GM18502 (cell line): ENCODE data around the gene ENTHD1.
A peak's percentile ranks its signal among the peaks of the same experiment; 100 is the strongest.
"Not testable (repeated sequence)": the region's sequence is repeated elsewhere in the genome, so short reads cannot be mapped to it uniquely, and the experiment has no call there.

Source experiments
- ATAC-seq: cut with Tn5 transposase; IDR thresholded peaks from one replicate; pipeline ENCODE4 v1.9.1; 2021; ENCODE audit warnings: mild to moderate bottlenecking; ENCODE audit not compliant: unreplicated experiment, poor library complexity

Gene ENTHD1

GRCh38 chr22:39901565-39902146 is 8.1 kb upstream of the ENTHD1 start:
- no peak for ATAC-seq

DNA sequence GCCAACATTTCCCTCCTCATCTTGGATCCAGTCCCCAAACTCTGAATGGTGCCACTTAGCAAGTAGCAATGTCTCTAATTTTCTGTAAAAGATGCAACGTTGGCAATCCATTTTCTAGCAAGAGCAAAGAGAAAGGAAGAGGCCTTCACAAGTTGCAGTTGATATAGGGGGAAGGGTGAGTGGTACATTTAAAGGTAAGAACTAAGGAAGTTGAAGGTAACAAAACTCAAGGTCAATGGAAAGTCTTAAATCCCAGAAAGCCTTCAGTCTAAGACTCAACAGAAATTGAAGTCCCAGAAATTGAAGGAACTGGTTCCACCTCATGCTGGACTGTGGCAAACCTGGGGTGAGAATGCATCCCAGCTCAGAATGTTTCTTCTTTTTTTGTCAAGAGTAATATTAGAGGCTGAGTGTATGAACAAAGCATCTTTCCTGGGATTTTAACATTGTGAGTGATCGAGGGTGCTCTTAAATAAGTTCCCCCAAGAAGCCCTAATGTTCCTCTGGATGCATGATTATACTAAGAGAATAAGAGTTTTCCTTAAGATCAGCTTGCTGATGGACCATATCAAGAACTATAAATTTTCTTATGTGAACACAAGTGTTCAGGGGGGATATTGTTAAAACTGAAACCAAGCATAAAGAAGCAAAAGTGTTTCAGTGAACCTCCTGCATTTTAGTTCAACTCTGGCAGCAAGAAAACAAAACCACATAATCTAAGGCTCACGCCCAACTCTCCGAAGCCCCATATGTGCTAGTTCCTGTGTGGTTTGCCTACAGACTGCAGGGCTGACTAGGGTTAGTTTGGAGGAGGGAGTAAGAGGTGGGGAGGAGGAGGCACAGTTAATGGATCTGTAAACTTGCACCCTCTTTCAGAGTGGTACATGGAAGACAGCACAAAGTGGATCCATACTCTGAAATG is 7.0 kb upstream of the ENTHD1 start, which contains the start of gene GRAP2:
Gene GRAP2, plus strand, starts transcription at position 779 of the 922 bp plus-strand sequence. CDS start 46,023 bp downstream, outside the sequence.
- ATAC-seq, result peak; percentile 74

GRCh38 chr22:39898997-39899396 is 5.4 kb upstream of the ENTHD1 start:
- peak; percentile 66 for ATAC-seq

- no peak for ATAC-seq
Observed at GRCh38 chr22:39897841-39898240, 4.3 kb upstream of the ENTHD1 start.

- ATAC-seq, result no peak
Observed at GRCh38 chr22:39896313-39896996, 2.9 kb upstream of the ENTHD1 start.

DNA sequence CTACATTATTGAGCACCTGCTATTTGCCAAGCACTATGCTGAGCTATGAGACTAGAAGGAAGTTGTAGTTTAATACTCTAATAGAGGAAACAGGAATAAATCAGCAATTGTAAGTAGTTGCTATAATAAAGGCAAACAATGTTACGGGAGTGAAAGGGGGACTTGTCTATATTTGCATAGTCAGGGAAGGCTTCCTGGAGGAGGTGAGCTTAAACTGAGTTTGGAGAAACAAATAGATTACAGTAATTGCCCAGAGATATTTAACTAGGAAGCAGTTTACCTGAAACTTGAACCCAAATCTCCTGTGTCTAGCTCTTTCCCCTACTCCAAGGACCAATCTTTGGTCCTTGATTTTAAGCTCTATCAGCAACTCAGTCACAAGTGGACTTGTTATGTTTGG is 2.1 kb upstream of the ENTHD1 start:
- no peak for ATAC-seq

DNA sequence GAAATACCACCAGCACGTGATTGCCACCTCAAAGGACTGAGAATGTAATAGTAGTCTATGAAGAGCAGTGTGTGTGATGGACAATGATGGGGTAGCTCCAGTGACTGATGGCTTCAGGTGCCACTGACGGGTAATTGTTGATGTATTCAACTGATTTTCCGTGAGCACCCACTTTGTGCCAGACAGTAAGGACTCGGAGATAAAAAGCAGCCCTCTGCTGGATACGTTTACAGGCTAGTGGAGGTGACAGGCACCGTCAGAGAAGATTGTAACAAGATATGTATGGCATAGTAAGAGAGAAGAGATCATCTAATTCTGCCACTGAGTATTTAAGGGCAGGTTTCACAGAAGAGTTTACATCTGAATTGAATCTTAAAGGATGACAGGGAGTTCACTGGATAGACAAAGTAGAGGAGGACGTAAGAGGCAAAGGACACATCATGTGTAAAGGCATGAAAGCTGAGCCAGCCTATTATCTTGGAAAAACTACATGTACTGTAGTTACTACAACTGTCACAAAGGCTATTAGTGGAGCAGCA is 1.1 kb upstream of the ENTHD1 start:
- ATAC-seq, result no peak

GRCh38 chr22:39889924-39890323 is 3.6 kb downstream of the ENTHD1 start:
- ATAC-seq, result not testable (repeated sequence)

DNA sequence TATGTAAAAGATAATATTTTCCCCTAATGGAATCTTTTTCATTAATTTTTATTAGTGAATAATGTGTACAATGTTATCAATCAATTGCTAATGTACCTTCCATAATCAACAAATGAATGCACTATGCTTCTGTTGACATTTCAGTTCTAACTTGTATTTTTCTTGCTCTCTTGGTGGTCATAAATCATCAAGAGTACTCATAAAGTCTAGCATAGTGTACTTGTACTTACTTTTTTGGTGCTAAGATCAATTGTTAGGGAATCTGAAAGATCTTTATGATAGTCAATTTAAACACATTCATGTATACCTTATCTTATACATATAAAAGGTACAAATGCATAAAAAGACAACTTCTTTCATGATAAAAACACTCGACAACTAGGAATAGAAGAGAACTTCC is 10.5 kb downstream of the ENTHD1 start:
- no peak for ATAC-seq

- ATAC-seq, result no peak
Observed at GRCh38 chr22:39880722-39881121, 12.8 kb downstream of the ENTHD1 start.

- ATAC-seq, result no peak
Observed at GRCh38 chr22:39877079-39877845, 16.3 kb downstream of the ENTHD1 start.

GRCh38 chr22:39875176-39875885 is 18.2 kb downstream of the ENTHD1 start:
- not testable (repeated sequence) for ATAC-seq

- ATAC-seq, result no peak
Observed at GRCh38 chr22:39873965-39874364, 19.6 kb downstream of the ENTHD1 start.

DNA sequence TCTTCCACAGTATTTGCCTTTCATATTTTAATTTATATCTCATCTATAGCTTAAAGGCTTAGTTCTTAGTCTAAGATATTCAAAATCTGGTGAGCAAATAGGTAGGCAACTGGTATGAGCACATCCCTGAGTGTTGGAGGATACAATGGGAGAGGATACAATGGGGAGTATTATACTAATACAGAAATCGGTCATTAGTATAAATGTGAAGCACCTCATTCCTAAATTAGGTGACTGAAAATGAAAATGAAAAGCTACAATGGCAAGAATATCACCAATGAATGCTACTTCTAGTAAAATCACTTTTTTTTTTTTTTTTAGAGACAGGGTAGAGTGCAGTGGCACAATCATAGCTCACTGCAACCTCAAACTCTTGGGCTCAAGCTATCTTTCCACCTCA is 21.0 kb downstream of the ENTHD1 start:
- no peak for ATAC-seq

- no peak for ATAC-seq
Observed at GRCh38 chr22:39871008-39871798, 22.4 kb downstream of the ENTHD1 start.

DNA sequence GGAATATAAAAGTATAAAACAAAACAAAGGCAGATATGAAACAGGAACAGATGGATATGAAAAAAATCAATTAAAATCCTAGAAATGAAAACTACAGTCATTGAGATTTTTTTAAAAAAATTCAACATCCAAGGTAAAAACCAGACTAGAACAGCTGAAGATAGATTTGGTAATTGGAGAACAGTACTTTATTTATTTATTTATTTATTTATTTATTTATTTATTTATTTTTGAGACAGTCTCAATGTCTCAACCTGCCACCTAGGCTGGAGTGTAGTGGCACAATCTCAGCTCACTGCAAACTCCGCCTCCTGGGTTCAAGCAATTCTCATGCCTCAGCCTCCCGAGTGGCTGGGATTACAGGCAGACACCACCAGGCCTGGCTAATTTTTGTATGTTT is 23.8 kb downstream of the ENTHD1 start:
- ATAC-seq, result not testable (repeated sequence)

GRCh38 chr22:39868741-39869140 is 24.8 kb downstream of the ENTHD1 start:
- ATAC-seq, result no peak

DNA sequence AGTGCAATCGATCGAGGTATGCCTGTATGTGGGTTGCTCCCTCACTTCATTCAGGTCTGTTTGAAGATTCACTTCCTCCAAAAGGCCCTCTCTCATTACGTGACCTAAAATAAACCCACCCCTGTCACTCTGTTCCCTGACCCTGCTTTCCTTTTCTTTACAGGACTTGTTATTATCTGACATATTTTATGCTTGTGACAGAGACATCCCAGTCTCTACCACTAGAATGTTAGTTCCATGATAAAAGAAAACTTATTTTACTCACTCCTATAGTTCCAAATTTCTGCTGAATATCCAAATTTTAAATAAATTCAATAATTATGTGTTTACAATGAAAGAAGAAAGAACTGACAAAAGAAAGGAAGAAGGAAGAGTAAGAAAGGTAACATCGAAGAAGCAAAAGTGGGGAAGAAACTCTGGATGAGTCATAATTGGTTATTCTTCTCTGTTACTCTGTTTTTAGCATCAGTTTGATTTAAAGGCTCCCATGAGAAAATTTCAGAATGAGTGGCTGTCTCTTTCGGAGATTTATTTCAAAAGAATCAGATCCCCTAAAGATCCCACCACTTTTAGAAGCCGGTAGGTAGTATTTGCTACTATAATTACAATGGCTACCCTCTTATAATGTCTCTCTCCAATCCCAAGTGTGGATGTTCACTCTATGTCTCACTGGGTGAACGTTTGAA is 33.5 kb downstream of the ENTHD1 start:
- ATAC-seq, result no peak
